NCI-H82 treated with DMSO at 0.1 percent for 48 hours (cell line): ENCODE measurements around the gene WFIKKN1.

Source experiments
- DNase-seq: peaks from one replicate; lab custom pipeline; 2025; ENCODE audit not compliant: unreplicated experiment; lab: John Stamatoyannopoulos, UW

Gene WFIKKN1

DNA sequence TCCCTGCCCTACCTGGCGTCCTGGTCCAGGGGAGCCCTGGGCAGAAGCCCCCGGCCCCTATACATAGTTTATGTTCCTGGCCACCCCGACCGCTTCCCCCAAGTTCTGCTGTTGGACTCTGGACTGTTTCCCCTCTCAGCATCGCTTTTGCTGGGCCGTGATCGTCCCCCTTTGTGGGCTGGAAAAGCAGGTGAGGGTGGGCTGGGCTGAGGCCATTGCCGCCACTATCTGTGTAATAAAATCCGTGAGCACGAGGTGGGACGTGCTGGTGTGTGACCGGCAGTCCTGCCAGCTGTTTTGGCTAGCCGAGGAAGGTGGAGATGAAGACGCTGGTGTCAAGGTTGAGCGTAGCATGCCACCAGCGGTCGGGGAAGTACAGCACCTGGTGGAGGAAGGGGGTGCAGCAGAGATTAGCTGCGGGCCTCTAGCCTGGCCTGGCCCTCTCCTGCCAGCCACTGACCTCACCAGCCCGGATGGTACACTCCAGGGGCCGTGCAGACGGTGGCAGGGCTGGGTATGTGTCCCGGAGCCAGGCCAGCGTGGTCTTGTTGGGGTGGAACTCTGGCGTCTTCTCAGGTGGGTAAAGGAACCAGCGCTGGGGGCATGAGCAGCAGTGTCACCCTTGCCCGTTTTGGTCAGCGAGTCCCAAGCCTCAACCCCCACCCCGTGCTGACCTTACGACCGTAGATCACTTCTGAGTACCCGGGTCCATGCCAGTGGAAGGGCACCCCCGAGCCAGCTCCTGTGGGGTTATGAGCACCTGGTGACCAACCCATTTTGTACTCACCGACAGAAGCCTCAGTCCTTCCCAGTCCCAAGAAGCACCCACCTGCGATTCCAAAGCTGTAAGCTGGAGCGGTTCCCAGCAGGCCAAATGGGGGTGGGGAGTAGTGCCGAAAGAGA lies 52.0 kb downstream of the WFIKKN1 start:
- no peak for DNase-seq

DNA sequence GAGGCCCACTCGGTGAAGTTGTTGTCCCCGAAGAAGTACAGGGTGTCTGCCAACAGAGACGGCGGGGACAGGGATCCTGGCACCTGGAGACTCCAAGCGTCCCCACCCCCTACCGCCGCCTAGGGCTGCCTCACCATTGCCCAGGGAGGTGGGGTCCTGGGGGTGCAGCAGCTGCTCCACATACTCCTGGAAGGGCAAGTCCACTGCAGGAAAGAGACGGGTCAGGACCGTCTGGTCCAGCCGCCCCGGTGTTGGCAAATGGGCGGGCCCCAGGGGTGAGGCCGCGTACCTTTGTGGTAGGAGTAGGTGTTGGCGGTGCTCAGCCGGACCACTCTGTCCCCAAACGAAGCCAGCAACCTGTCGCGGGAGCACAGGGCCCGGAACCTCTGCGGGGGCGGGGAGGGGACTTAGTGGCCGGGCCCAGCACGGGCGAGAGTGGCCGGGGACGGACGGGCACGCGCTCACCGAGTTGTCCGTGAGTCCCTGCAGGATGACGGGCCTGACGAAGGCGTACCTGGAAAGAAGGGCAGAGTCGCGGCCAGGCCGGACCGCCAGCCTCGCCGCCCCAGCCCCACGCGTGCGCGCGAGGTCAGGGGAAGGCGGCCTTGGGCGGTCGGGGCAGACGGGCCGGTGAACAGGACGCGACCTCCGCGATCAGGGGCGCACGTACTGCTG lies 52.7 kb downstream of the WFIKKN1 start:
- no peak for DNase-seq
